ENCODE data around the gene ESR1.

DNA sequence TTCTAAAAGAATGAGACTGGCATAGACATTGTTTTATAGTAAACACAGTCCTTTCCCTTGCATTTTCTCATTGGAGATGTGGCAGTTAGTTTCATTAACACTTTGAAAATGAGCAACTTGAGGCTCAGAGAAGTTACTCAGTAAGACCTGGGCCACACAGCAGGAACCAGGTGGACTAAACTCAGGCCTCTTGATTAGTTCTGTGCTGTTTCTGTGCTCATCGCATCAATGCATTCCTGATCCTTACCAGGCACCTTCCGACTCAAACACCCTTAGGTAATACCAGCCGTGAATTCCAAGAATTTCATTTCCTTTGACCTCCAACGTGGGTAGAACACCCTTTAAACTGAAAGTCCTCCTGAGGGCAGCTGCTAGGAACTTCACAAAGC lies 362.8 kb downstream of the ESR1 start:
- TF ChIP-seq EZH2 (IDR thresholded peaks at IDR 0.05; ENCODE audit: low read length), result no peak
- TF ChIP-seq, protein P1, sequence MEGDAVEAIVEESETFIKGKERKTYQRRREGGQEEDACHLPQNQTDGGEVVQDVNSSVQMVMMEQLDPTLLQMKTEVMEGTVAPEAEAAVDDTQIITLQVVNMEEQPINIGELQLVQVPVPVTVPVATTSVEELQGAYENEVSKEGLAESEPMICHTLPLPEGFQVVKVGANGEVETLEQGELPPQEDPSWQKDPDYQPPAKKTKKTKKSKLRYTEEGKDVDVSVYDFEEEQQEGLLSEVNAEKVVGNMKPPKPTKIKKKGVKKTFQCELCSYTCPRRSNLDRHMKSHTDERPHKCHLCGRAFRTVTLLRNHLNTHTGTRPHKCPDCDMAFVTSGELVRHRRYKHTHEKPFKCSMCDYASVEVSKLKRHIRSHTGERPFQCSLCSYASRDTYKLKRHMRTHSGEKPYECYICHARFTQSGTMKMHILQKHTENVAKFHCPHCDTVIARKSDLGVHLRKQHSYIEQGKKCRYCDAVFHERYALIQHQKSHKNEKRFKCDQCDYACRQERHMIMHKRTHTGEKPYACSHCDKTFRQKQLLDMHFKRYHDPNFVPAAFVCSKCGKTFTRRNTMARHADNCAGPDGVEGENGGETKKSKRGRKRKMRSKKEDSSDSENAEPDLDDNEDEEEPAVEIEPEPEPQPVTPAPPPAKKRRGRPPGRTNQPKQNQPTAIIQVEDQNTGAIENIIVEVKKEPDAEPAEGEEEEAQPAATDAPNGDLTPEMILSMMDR (optimal IDR thresholded peaks at IDR 0.05 in 1 of 3, IDR thresholded peaks at IDR 0.05 in 1 of 3, conservative IDR thresholded peaks at IDR 0.05 in 1 of 3; ENCODE audit: extremely low read depth in 1 of 3, insufficient read depth in 2 of 3, low read length in 3 of 3), result no peak

All from keratinocyte (primary cell).